GM12878 (cell line): Measurements from ENCODE around the gene SLC12A9. TPM values are rescaled to one million over a fixed set of nuclear protein-coding genes. Genes with fewer than 3 reads are reported as not detected.

ENCODE experiments used
- ATAC-seq: fragments of 200-7000 bp; cut with Tn5 transposase; 3 replicates; pipeline ENCODE4 v1.9.1; 2020; ENCODE audit warnings: mild to moderate bottlenecking, moderate library complexity
- BruUV-seq: library from RNA; stranded (reverse); fragments of 400-500 nt; replicated peaks from 2 replicates; lab custom pipeline; 2021; lab: Mats Ljungman, UMichigan
- CTCF ChIA-PET: fragments of 300-600 bp; sonication (Branson Sonifier 250); formaldehyde crosslinking; extraction: SDS; loops from one replicate; lab custom pipeline; 2021; ENCODE audit warnings: inconsistent platforms; lab: Yijun Ruan, JAX
- POLR2A ChIA-PET: fragments of 350-600 bp; formaldehyde crosslinking; extraction: SDS; loops from one replicate; lab custom pipeline; 2021; ENCODE audit warnings: inconsistent platforms; lab: Charles Lee
- RAD21 ChIA-PET: fragments of 300-600 bp; sonication (Branson Sonifier 250); formaldehyde crosslinking; loops from one replicate; lab custom pipeline; 2023; ENCODE audit warnings: antibody characterized with exemption; ENCODE audit not compliant: unreplicated experiment; lab: Charles Lee
- SMC1A ChIA-PET: fragments of 300-600 bp; sonication (Branson Sonifier 250); formaldehyde crosslinking; loops from one replicate; lab custom pipeline; 2023; ENCODE audit not compliant: unreplicated experiment, uncharacterized antibody; lab: Charles Lee
- DNase-seq: peaks from one replicate; pipeline ENCODE4 v3.0.0-alpha.2; 2011; ENCODE audit warnings: low read depth, low spot score
- FAIRE-seq: peaks from 3 replicates; lab custom pipeline; 2011; peaks lifted over from hg19 to GRCh38; lab: Jason Lieb, UNC
- H2AFZ ChIP-seq: 2 replicates; pipeline ENCODE4 v1.6.0; 2011; ENCODE audit warnings: low read depth, low read length, control low read depth; ENCODE audit not compliant: control insufficient read depth
- H3K27ac ChIP-seq: 2 replicates; pipeline ENCODE4 v1.5.1; 2011; ENCODE audit warnings: control low read depth; ENCODE audit not compliant: control insufficient read depth, insufficient read depth
- H3K27me3 ChIP-seq, 2 experiments: replicated peaks in 1 of 2; 2 replicates each; pipeline versions ENCODE4 v1.6.0 to v1.6.1; 2011; ENCODE audit warnings: low read length in 1 of 2; ENCODE audit not compliant: control insufficient read depth in 2 of 2, insufficient read depth in 2 of 2
- H3K36me3 ChIP-seq, 2 experiments: 2 replicates each; pipeline ENCODE4 v1.5.1; 2011; ENCODE audit warnings: low read length in 1 of 2; ENCODE audit not compliant: control insufficient read depth in 2 of 2, insufficient read depth in 2 of 2
- H3K4me1 ChIP-seq: 2 replicates; pipeline ENCODE4 v1.6.1; 2011; ENCODE audit warnings: mild to moderate bottlenecking, low read length, moderate library complexity, mixed read lengths; ENCODE audit not compliant: control insufficient read depth, insufficient read depth
- H3K4me2 ChIP-seq: 2 replicates; pipeline ENCODE4 v1.6.0; 2011; ENCODE audit warnings: control low read depth; ENCODE audit not compliant: control insufficient read depth, insufficient read depth
- H3K4me3 ChIP-seq: fragments of 200-600 bp; sonication (generic); 2 replicates; pipeline ENCODE4 v1.5.1; 2016
- H3K79me2 ChIP-seq: 2 replicates; pipeline ENCODE4 v1.6.0; 2011; ENCODE audit warnings: low read length; ENCODE audit not compliant: control insufficient read depth, insufficient read depth
- H3K9ac ChIP-seq: 2 replicates; pipeline ENCODE4 v1.8.0; 2011; ENCODE audit warnings: low read length, control low read depth, mixed read lengths; ENCODE audit not compliant: control insufficient read depth, insufficient read depth
- H3K9me3 ChIP-seq: replicated peaks from 3 replicates; pipeline ENCODE4 v1.5.1; 2011; ENCODE audit warnings: mild to moderate bottlenecking, low read length; ENCODE audit not compliant: control insufficient read depth, insufficient read depth
- H4K20me1 ChIP-seq: 2 replicates; pipeline ENCODE4 v1.6.0; 2011; ENCODE audit not compliant: control insufficient read depth, insufficient read depth
- BACH1 ChIP-seq: fragments of 450-650 bp; IDR thresholded peaks from 2 replicates; pipeline ENCODE4 v1.6.1; 2017; ENCODE audit warnings: mild to moderate bottlenecking, borderline replicate concordance
- BHLHE40 ChIP-seq, 2 experiments: fragments of 450-650 bp in 1 of 2; IDR thresholded peaks; 2 replicates each; pipeline ENCODE4 v1.6.1; 2011 to 2017; ENCODE audit warnings: low read depth in 2 of 2, borderline replicate concordance in 1 of 2, improper control_type of control experiment in 1 of 2, low read length in 1 of 2, mild to moderate bottlenecking in 1 of 2
- BMI1 ChIP-seq: fragments of 450-650 bp; IDR thresholded peaks from 2 replicates; pipeline ENCODE4 v1.6.1; 2016; ENCODE audit warnings: mild to moderate bottlenecking, moderate library complexity, borderline replicate concordance
- BRCA1 ChIP-seq: IDR thresholded peaks from 2 replicates; pipeline ENCODE4 v1.6.1; 2011; ENCODE audit warnings: low read depth, low read length, improper control_type of control experiment
- CBX5 ChIP-seq: sonication (generic); IDR thresholded peaks from 2 replicates; pipeline ENCODE4 v1.6.1; 2016; ENCODE audit warnings: low read depth, moderate library complexity, mild to moderate bottlenecking, inconsistent platforms
- CREB1 ChIP-seq: IDR thresholded peaks from 2 replicates; pipeline ENCODE4 v1.6.1; 2012; ENCODE audit warnings: low read depth, mild to moderate bottlenecking, inconsistent platforms
- DPF2 ChIP-seq: fragments of 450-650 bp; IDR thresholded peaks from 2 replicates; pipeline ENCODE4 v1.6.1; 2017; ENCODE audit warnings: mild to moderate bottlenecking
- FOXK2 ChIP-seq: fragments of 450-650 bp; IDR thresholded peaks from 2 replicates; pipeline ENCODE4 v1.6.1; 2017; ENCODE audit warnings: mild to moderate bottlenecking, moderate library complexity
- HCFC1 ChIP-seq: fragments of 150-350 bp; IDR thresholded peaks from 2 replicates; pipeline ENCODE4 v1.6.1; 2014; ENCODE audit warnings: low read length
- HDGF ChIP-seq: fragments of 450-650 bp; IDR thresholded peaks from 2 replicates; pipeline ENCODE4 v1.6.1; 2016; ENCODE audit warnings: antibody characterized with exemption
- IKZF1 ChIP-seq: fragments of 450-650 bp; conservative IDR thresholded peaks from 2 replicates; pipeline ENCODE4 v1.6.1; 2017; ENCODE audit warnings: antibody characterized with exemption, mild to moderate bottlenecking
- MEF2A ChIP-seq: IDR thresholded peaks from 2 replicates; pipeline ENCODE4 v1.6.1; 2011; ENCODE audit warnings: low read depth, mild to moderate bottlenecking, low read length, moderate library complexity; ENCODE audit not compliant: insufficient read depth
- MTA3 ChIP-seq: IDR thresholded peaks from 2 replicates; pipeline ENCODE4 v1.6.1; 2012; ENCODE audit warnings: low read length, inconsistent platforms, borderline replicate concordance
- NBN ChIP-seq: fragments of 450-650 bp; IDR thresholded peaks from 2 replicates; pipeline ENCODE4 v1.6.1; 2016
- NR2C1 ChIP-seq: fragments of 450-650 bp; IDR thresholded peaks from 2 replicates; pipeline ENCODE4 v1.6.1; 2017; ENCODE audit warnings: antibody characterized with exemption, mild to moderate bottlenecking, moderate library complexity
- RFX5 ChIP-seq: IDR thresholded peaks from 2 replicates; pipeline ENCODE4 v1.6.1; 2011; ENCODE audit warnings: low read depth, low read length, improper control_type of control experiment
- SIN3A ChIP-seq: IDR thresholded peaks from 2 replicates; pipeline ENCODE4 v1.6.1; 2012; ENCODE audit warnings: low read depth, low read length, improper control_type of control experiment
- SMAD5 ChIP-seq: IDR thresholded peaks from 2 replicates; pipeline ENCODE4 v1.6.1; 2016; ENCODE audit warnings: antibody characterized with exemption, low read depth
- STAT1 ChIP-seq: fragments of 450-650 bp; conservative IDR thresholded peaks from 2 replicates; pipeline ENCODE4 v1.6.1; 2014; ENCODE audit warnings: antibody characterized with exemption, mild to moderate bottlenecking
- TAF1 ChIP-seq: IDR thresholded peaks from 2 replicates; pipeline ENCODE4 v1.6.1; 2011; ENCODE audit warnings: mild to moderate bottlenecking, low read depth, low read length, borderline replicate concordance
- TCF3 ChIP-seq: IDR thresholded peaks from 2 replicates; pipeline ENCODE4 v1.6.1; 2012; ENCODE audit warnings: low read depth, mild to moderate bottlenecking, low read length, borderline replicate concordance; ENCODE audit not compliant: insufficient read depth
- WRNIP1 ChIP-seq: IDR thresholded peaks from 2 replicates; pipeline ENCODE4 v1.6.1; 2011; ENCODE audit warnings: low read depth, low read length, improper control_type of control experiment, borderline replicate concordance
- YY1 ChIP-seq: IDR thresholded peaks from 2 replicates; pipeline ENCODE4 v1.6.1; 2011; ENCODE audit warnings: low read depth, mild to moderate bottlenecking, low read length
- ZBED1 ChIP-seq: IDR thresholded peaks from 2 replicates; pipeline ENCODE4 v1.6.1; 2016; ENCODE audit warnings: borderline replicate concordance
- ZNF384 ChIP-seq: IDR thresholded peaks from 2 replicates; pipeline ENCODE4 v1.6.1; 2012; ENCODE audit warnings: low read depth, mild to moderate bottlenecking, low read length, improper control_type of control experiment, borderline replicate concordance
- WGBS: methylation state at CpG from one replicate; pipeline ENCODE4 v1.1.6; 2016; ENCODE audit warnings: low lambda C conversion rate; ENCODE audit not compliant: insufficient replicate concordance, insufficient coverage; ENCODE audit errors: missing lambda C conversion rate; 5-methylcytosine and 5-hydroxymethylcytosine counted together
- in situ Hi-C: fragments of 300-500 bp; cut with MboI; formaldehyde crosslinking; loops from 9 replicates; pipeline ENCODE4 v1.14.3; 2018; ENCODE audit warnings: mixed read lengths
- intact Hi-C: fragments of 100-400 bp; cut with micrococcal nuclease; formaldehyde crosslinking; loops from one replicate; pipeline ENCODE4 v1.14.2; 2022; ENCODE audit not compliant: unreplicated experiment
- polyA plus RNA-seq, 11 experiments: library from polyadenylated mRNA; depleted of rRNA in 4 of 11; unstranded in 6 of 11; stranded (reverse) in 5 of 11; fragments of >200 nt; fragmentation: Nextera tagmentation in 4 of 11; fragmentation: Illumina TruSeq in 1 of 11; extraction: Ambion mirVana in 4 of 11; extraction: Trizol in 1 of 11; gene quantifications; 1 replicate in 1 of 11; 2 replicates in 10 of 11; pipeline versions ENCODE4 v1.2.1 to v1.2.3, GENCODE V29; 2011 to 2016; ENCODE audit warnings: inconsistent platforms in 2 of 11, missing spikeins in 2 of 11, low read depth in 1 of 11
- total RNA-seq, 4 experiments: library from RNA; depleted of rRNA in 3 of 4; stranded (reverse); fragments of >200 nt in 3 of 4; fragmentation: Illumina TruSeq in 1 of 4; extraction: Trizol in 1 of 4; gene quantifications; 2 replicates each; pipeline versions ENCODE4 v1.2.1 to v1.2.3, GENCODE V29; 2013 to 2021
- TF ChIP-seq, protein P1 (sequence below): IDR thresholded peaks from 2 replicates; pipeline ENCODE4 v1.6.1; 2012; ENCODE audit warnings: low read depth, low read length, improper control_type of control experiment

The SLC12A9 gene
- total and polyA plus RNA-seq, 10 of the 15 experiments (the other 5 are each of a cell fraction or from before 2014, with no cell fraction given) = 0.24 to 18.5 (median 9.4) TPM

DNA sequence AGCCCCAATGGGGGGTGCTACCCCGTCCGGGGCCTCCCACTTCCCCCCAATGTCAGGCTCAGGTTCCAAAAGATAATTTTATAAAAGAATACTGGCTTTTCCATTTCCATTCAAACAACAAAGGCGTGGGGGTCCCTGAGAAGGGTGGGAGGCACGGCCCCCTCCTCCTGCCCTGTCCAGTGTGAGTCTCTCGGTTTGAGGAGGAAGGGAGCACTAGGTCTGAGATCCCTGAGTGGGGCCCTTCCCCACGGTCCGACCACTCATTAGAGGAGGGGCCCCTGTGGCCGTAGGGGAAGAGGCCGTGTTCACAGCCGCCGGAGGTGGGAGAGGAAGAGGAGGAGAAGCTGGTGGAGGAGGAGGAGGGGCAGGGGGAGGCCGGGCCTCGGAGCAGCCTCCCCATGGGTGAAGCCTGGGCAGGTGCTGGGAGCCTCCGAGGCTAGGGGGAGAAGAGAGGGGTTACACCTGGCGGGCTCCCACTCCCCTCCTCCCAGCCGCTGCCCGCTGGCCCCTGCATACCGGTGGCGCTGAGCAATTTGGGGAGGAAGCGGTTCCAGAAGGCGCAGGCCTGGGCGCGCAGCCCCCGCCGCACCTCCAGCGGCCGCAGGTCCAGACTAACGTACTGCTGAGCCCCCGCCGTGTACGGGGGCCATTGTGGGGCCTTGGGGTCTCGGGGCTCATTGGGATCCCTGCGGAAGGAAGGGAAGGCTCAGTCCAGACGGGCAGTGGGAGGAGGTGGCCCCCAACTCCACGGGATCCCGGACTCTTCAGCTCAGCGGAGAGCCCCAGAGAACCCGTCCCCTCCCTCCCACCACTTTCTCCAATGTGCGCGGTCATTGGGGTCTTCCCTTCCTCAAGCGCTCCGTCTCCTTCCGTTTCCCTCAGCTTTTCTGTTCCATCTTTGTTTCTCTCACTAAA, 38.4 kb downstream of the SLC12A9 start:
- BruUV-seq = no TSS peak
- TF ChIP-seq, protein P1, sequence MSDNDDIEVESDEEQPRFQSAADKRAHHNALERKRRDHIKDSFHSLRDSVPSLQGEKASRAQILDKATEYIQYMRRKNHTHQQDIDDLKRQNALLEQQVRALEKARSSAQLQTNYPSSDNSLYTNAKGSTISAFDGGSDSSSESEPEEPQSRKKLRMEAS = 0 out of 2 replicates have a peak, but pooled peaks have one; percentile 4
- TF ChIP-seq TAF1 (no peak), RFX5 (no peak), BHLHE40 (IDR thresholded peaks at IDR 0.05; ENCODE audit: borderline replicate concordance in 1 of 2, low read depth in 2 of 2, low read length in 1 of 2) (peak in 1 of 2 experiments; percentile 8; a peak in 1 of 4 replicates), CREB1 (no peak), SIN3A (no peak), ZNF384 (no peak), SMAD5 (no peak), BMI1 (no peak), HDGF (0 out of 2 replicates have a peak, but pooled peaks have one; percentile 18), TCF3 (no peak), BRCA1 (no peak), IKZF1 (peak; percentile 42; the same call in 1 of the 2 replicates), NR2C1 (no peak), ZBED1 (no peak), HCFC1 (no peak), STAT1 (no peak), FOXK2 (no peak), CBX5 (no peak), MEF2A (no peak), NBN (0 out of 2 replicates have a peak, but pooled peaks have one; percentile 3), YY1 (no peak), WRNIP1 (no peak), MTA3 (no peak), DPF2 (peak; percentile 13; the same call in 1 of the 2 replicates), BACH1 (no peak)

More for the DNA sequence above, 38.4 kb downstream of the SLC12A9 start:
- Histone ChIP-seq H3K4me3 (peak overlapping the region; percentile 91), H2AFZ (peak overlapping the region; percentile 88), H3K4me1 (peaks cover 30% of the 10 kb centered on the region), H3K4me2 (peak overlapping the region; percentile 93), H3K27me3 (peaks cover 0 to under 1% of the 10 kb centered on the region in 2 experiments; a peak in 3 of 4 replicates), H3K36me3 (peaks cover 12 to 22% of the 10 kb centered on the region in 2 experiments; a peak in 3 of 4 replicates), H3K27ac (no peak overlapping the region; the same call in 1 of the 2 replicates), H4K20me1 (no peaks in the 10 kb centered on the region), H3K9me3 (no peaks in the 10 kb centered on the region), H3K79me2 (peaks cover 18% of the 10 kb centered on the region), H3K9ac (peak overlapping the region; percentile 42)
- intact Hi-C loops = loop anchor here (5.0 kb wide), 1 partner anchor 76 kb away; the partner anchor contains the start of gene MUC12
- SMC1A ChIA-PET = interaction anchor here (0.6 to 3.5 kb wide), 8 partner anchors 11 to 186 kb away, joined by 3 to 17 read pairs (median 4); partner anchors contain the start of genes POP7 and SLC12A9
- POLR2A ChIA-PET = interaction anchor here (0.5 to 6.7 kb wide), 8 partner anchors 13 to 412 kb away, joined by 3 to 131 read pairs (median 3); partner anchors contain the start of genes FIS1, MOSPD3, SRRT and TSC22D4
- WGBS = 29% methylated on average over 39 of the region's 43 CpGs
- ATAC-seq (peak; percentile 2), DNase-seq (no peak), FAIRE-seq (no peak)
- CTCF ChIA-PET = interaction anchor here (0.6 to 2.5 kb wide), 10 partner anchors 13 to 247 kb away, joined by 3 to 9 read pairs (median 4); partner anchors contain the start of genes POP7 and SLC12A9
- in situ Hi-C loops = loop anchor here (5.0 kb wide), 1 partner anchor 166 kb away; no protein-coding TSS in a partner anchor
- RAD21 ChIA-PET = interaction anchor here (0.6 to 2.1 kb wide), 7 partner anchors 15 to 253 kb away, joined by 3 to 21 read pairs (median 6); partner anchors contain the start of genes SLC12A9, SRRT and TRIP6
